ENCODE measurements around the gene CSNK1A1L. TPM values are rescaled to one million over a fixed set of nuclear protein-coding genes. Genes with fewer than 3 reads are reported as not detected.

CSNK1A1L gene
- total and polyA plus RNA-seq, 2 of the 4 experiments (the other 2 are of a cell fraction): not detected

- no peak overlapping the region for H2AK5ac ChIP-seq (ENCODE audit: low read depth, low read length)
- H3K18ac ChIP-seq (ENCODE audit: low read depth, low read length): peak overlapping the region; percentile 42; the same call in 1 of the 2 replicates
- in situ Hi-C loops (cut with MboI; ENCODE audit: low sequenced_read_pairs) (no loop called here), dilution Hi-C loops (cut with HindIII; ENCODE audit: low sequenced_read_pairs, unreplicated experiment) (no loop called here), intact Hi-C loops (cut with micrococcal nuclease) (no loop called here)
- peak overlapping the region; percentile 31; the same call in 1 of the 2 replicates for H3K23ac ChIP-seq (ENCODE audit: low read depth, low read length)
- TF ChIP-seq MAZ (IDR thresholded peaks at IDR 0.05; ENCODE audit: borderline replicate concordance, low read depth, low read length): no peak
- TF ChIP-seq FOS (IDR thresholded peaks at IDR 0.05; ENCODE audit: low read depth, low read length): no peak
- peaks cover 5% of the 10 kb centered on the region; the same call in 1 of the 2 replicates for H3K9me1 ChIP-seq (ENCODE audit: insufficient read depth, low read length)
- peaks cover 4% of the 10 kb centered on the region for H3K36me3 ChIP-seq (ENCODE audit: control insufficient read depth, insufficient read depth, low read length)
- H4K8ac ChIP-seq (ENCODE audit: low read depth in 2 of 2, low read length in 2 of 2): peak overlapping the region; percentile 85 to 87
- peak overlapping the region; percentile 52 for H3K9ac ChIP-seq (ENCODE audit: low read depth, low read length)
- BruUV-seq (replicated peaks): no TSS peak
- H4K91ac ChIP-seq (ENCODE audit: insufficient read depth, low read depth, low read length): no peak overlapping the region
- no peak overlapping the region for H3K56ac ChIP-seq (ENCODE audit: extremely low read depth, insufficient read depth, low read length)
- H3K27ac ChIP-seq (ENCODE audit: insufficient read depth, low read length): peak overlapping the region; percentile 4; the same call in 1 of the 2 replicates
- peak overlapping the region; percentile 76 for H2AFZ ChIP-seq (replicated peaks; ENCODE audit: low read length, poor library complexity)
- no peak overlapping the region for H2AK9ac ChIP-seq (replicated peaks; ENCODE audit: low read depth, low read length, poor library complexity)
- peak overlapping the region; percentile 94 for H3K4me2 ChIP-seq (ENCODE audit: low read depth, low read length)
- peak overlapping the region; percentile 14; the same call in 1 of the 2 replicates for H2BK120ac ChIP-seq (ENCODE audit: low read depth, low read length)
- peaks cover 10% of the 10 kb centered on the region for H4K20me1 ChIP-seq (ENCODE audit: insufficient read depth, low read length)
- H3K79me1 ChIP-seq (ENCODE audit: low read depth in 1 of 2, low read length in 2 of 2): peaks cover 6 to 24% of the 10 kb centered on the region in 2 experiments; a peak in 3 of 4 replicates
- no peak overlapping the region for H2BK15ac ChIP-seq (ENCODE audit: low read depth, low read length)
- no peaks in the 10 kb centered on the region; the same call in 1 of the 2 replicates for H3K4me1 ChIP-seq (ENCODE audit: control insufficient read depth, insufficient read depth, low read length)
- H4K5ac ChIP-seq (ENCODE audit: low read depth, low read length): peak overlapping the region; percentile 92
- H3K4ac ChIP-seq (ENCODE audit: low read depth, low read length): peak overlapping the region; percentile 42; the same call in 1 of the 2 replicates
- no peaks in the 10 kb centered on the region for H3K9me3 ChIP-seq (ENCODE audit: control insufficient read depth, insufficient read depth, low read length)
- DNase-seq (no peak), ATAC-seq (ENCODE audit: low read depth) (no peak; the same call in 1 of the 2 replicates)
- H3K14ac ChIP-seq (replicated peaks; ENCODE audit: low read depth, low read length): peak overlapping the region; percentile 18
- H2BK20ac ChIP-seq (ENCODE audit: low read depth, low read length): no peak overlapping the region
- ChIA-PET CTCF (no interaction called here), POLR2A (ENCODE audit: unreplicated experiment) (no interaction called here)
- H3K4me3 ChIP-seq (ENCODE audit: insufficient read depth, low read depth, low read length): peak overlapping the region; percentile 98
- peaks cover 2% of the 10 kb centered on the region; the same call in 1 of the 2 replicates for H3K27me3 ChIP-seq (ENCODE audit: control insufficient read depth, insufficient read depth, low read length)
- peak overlapping the region; percentile 8 for H2BK5ac ChIP-seq (ENCODE audit: low read depth, low read length, poor library complexity, severe bottlenecking)
- no CpG with 5 or more reads among the region's 10 CpGs for WGBS, 2 experiments (ENCODE audit: extremely low coverage in 2 of 2, insufficient read length in 1 of 2)
These were observed 45.6 kb downstream of the CSNK1A1L start for GRCh38 chr13:37059848-37060192.

All from IMR-90 (cell line).